ENCODE measurements around the gene NBEAL2.

NBEAL2 gene

DNA sequence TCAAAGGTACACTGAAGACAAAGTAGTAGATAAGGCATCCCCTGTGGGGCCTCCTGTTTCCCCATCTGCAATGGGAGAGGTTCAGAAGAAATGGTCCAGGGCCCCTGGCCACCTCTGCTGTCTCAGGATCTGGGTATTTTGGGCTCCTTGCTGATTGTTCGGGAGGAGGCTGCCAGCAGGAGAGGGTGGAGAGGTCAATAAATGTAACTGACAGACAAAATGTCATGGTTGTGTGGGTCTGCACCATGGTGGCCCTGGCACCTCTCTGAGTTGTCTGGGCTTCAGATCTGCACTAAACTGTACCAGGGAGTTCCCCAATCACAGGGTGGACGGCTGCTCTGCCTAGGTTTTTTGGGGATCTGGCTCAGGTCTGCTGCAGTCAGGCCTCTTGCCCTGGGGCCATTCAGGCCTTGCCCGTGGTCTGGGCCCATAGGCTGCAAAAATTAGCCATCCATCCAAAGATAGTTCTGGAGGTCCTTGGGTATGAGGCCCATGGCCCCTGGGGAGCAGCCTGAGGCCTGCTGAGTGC lies 7.4 kb downstream of the NBEAL2 start:
- DNase-seq (ENCODE audit: low read depth in 2 of 2) = no peak
- TF ChIP-seq, protein P1, sequence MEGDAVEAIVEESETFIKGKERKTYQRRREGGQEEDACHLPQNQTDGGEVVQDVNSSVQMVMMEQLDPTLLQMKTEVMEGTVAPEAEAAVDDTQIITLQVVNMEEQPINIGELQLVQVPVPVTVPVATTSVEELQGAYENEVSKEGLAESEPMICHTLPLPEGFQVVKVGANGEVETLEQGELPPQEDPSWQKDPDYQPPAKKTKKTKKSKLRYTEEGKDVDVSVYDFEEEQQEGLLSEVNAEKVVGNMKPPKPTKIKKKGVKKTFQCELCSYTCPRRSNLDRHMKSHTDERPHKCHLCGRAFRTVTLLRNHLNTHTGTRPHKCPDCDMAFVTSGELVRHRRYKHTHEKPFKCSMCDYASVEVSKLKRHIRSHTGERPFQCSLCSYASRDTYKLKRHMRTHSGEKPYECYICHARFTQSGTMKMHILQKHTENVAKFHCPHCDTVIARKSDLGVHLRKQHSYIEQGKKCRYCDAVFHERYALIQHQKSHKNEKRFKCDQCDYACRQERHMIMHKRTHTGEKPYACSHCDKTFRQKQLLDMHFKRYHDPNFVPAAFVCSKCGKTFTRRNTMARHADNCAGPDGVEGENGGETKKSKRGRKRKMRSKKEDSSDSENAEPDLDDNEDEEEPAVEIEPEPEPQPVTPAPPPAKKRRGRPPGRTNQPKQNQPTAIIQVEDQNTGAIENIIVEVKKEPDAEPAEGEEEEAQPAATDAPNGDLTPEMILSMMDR (IDR thresholded peaks at IDR 0.05; ENCODE audit: low read depth, low read length) = no peak
- H3K4me3 ChIP-seq (replicated peaks in 1 of 2; ENCODE audit: low read depth in 2 of 2, low read length in 2 of 2) = no peak overlapping the region

DNA sequence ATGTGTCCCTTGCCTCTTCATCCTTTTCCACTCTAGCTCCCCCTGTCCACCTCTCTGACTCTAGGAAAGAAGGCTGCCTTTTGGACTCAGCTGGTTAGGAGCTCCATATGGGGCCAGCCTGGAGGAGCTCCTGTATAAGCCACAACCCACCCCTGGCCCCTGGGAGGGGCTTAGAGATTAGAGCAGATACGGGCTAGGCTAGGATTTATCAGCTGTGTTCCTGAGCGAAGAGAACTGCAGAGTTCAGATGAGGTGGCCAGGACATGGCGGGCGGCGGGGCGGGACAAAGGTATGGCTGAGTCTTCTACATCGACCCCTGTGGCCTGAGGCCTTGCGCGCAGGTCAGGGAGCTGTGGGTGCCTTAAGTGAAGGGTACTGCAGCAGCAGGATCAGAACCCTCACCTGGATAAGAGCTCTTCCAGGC lies 7.9 kb downstream of the NBEAL2 start:
- no peak for DNase-seq (ENCODE audit: low read depth in 2 of 2)
- TF ChIP-seq, protein P1 (IDR thresholded peaks at IDR 0.05; ENCODE audit: low read depth, low read length) = no peak
- H3K4me3 ChIP-seq (replicated peaks in 1 of 2; ENCODE audit: low read depth in 2 of 2, low read length in 2 of 2) = no peak overlapping the region

DNA sequence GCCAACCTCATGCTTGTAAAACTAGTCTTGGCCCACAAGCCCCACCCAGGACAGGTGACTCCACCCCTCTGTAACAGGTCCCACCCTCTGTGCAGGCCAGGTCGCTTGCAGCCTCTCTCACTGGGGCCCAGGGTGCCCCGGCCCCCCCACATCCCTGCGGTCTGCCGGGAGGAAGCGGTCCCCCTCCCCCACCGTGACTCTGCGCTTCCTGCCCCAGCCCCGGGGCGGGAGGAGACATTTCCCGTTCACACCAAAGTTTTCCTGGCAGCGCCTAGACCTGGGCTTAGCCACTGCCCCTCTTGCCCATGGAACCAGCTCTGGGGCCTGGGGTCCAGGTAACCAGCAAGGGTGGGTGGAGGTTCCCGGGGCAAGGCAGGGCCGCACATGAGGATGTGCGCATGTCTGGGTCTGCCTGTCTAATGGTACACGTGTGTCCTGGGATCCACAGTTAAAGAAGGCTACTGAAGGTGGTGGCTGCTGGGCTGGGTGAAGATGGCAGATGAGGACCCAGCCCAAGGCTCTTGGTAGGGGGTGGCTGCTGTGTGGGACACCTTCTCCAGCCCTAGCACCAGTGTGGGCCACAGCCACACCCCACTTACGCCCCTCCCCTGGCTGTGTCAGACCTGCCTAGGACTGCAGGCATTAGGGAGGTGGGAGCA lies 8.4 kb downstream of the NBEAL2 start:
- no peak overlapping the region for H3K4me3 ChIP-seq (replicated peaks in 1 of 2; ENCODE audit: low read depth in 2 of 2, low read length in 2 of 2)
- TF ChIP-seq, protein P1 (IDR thresholded peaks at IDR 0.05; ENCODE audit: low read depth, low read length) = no peak
- peak; percentile 22 to 25 for DNase-seq (ENCODE audit: low read depth in 2 of 2)

DNA sequence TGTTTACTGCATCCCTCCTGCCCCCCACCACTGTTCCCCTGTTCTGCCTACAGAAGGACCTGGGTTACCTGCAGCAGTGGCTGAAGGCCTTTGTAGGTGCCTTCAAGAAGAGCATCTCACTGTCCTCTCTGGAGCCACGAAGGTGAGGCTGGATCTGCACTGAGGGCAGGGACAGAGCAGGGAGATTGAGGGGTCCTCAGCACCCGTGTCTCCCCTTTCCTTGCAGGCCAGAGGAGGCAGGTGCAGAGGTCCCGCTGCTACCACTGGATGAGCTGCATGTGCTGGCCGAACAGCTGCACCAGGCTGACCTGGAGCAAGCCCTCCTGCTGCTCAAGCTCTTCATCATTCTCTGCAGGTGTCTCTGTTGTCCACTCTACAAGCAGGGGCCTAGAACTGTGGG lies 9.2 kb downstream of the NBEAL2 start:
- no peak overlapping the region for H3K4me3 ChIP-seq (replicated peaks in 1 of 2; ENCODE audit: low read depth in 2 of 2, low read length in 2 of 2)
- TF ChIP-seq, protein P1 (IDR thresholded peaks at IDR 0.05; ENCODE audit: low read depth, low read length) = no peak
- no peak for DNase-seq (ENCODE audit: low read depth in 2 of 2)

DNA sequence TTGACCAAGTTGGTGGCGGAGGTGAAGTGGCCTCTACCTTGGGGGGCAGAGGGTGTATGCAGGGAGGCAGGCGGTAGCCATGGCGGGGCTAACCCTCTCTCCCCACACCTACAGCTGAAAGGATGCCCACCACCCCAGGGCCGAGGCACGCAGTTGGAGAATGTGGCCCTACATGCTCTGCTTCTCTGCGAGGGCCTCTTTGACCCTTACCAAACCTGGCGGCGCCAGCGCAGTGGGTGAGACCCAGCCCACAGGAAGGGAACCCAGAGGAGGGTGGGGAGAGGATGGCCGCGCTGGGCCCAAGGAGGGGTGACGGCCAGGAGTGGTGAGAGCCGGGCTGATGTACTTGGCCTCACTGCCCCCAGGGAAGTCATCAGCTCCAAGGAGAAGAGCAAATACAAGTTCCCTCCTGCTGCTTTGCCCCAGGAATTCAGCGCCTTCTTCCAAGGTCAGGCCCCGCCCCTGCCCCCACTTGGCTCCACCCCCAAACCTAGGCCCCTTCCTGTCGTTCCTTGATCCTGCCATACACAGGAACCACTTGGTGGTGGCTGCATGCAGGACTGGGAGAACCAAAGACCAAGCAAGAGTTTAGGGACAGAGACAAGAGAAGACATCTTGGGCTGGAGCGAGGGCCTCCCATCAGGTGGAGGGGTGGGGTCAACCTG lies 9.8 kb downstream of the NBEAL2 start:
- no peak overlapping the region for H3K4me3 ChIP-seq (replicated peaks in 1 of 2; ENCODE audit: low read depth in 2 of 2, low read length in 2 of 2)
- DNase-seq (ENCODE audit: low read depth in 2 of 2) = no peak
- TF ChIP-seq, protein P1 (IDR thresholded peaks at IDR 0.05; ENCODE audit: low read depth, low read length) = no peak

DNA sequence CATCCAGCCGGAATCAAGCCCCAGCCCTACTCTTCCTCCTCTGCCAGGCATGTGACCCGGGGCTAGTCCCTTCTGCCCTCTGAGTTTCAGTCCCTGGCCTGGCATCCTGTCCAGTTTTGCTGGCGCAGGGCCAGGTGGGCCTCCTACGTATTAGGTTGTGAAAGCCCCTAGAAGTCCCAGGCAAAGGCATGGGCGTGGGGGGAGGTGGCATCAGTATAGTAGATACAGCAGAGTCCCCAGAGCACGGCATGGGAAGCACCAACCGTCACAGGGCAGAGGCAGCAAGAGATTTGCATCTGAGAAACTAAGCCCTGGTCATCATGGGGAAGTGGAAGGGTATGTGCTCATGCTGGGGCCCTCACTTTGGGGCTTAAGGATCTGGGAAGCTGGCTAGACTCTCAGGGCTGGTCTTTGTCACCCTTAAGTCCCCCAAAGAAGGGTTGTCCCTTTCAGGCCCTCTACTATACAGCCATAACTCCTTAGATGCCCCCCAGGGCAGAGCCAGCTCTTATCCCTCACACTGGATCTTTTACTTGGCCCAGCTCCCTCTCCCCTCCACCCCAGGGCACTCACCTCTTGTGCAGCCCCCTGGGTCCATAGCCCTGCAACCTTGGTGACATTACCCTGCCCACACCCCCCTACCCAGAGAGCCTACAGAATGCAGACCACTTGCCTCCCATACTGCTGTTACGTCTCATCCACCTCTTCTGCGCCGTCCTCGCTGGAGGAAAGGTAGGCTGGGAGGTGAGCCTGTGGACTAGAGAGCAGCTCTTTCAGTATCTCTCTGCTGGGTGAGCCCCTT lies 11.3 kb downstream of the NBEAL2 start:
- TF ChIP-seq, protein P1 (IDR thresholded peaks at IDR 0.05; ENCODE audit: low read depth, low read length) = no peak
- no peak for DNase-seq (ENCODE audit: low read depth in 2 of 2)
- no peak overlapping the region for H3K4me3 ChIP-seq (replicated peaks in 1 of 2; ENCODE audit: low read depth in 2 of 2, low read length in 2 of 2)

Measured in cardiac fibroblast (primary cell).